Stimulated activated CD4-positive, alpha-beta T cell treated with anti-CD3 and anti-CD28 coated beads, TNF-alpha, amount 100 ng/mL, for 4 hours (primary cell): Measurements from ENCODE around the gene UVRAG.
"Not testable (repeated sequence)": the region's sequence is repeated elsewhere in the genome, so short reads cannot be mapped to it uniquely, and the experiment has no call there.

ENCODE experiments used
- DNase-seq, 3 experiments: peaks; one replicate each; pipeline ENCODE4 v3.0.0-alpha.2; 2020; ENCODE audit warnings: low read depth in 3 of 3

Gene UVRAG

DNA sequence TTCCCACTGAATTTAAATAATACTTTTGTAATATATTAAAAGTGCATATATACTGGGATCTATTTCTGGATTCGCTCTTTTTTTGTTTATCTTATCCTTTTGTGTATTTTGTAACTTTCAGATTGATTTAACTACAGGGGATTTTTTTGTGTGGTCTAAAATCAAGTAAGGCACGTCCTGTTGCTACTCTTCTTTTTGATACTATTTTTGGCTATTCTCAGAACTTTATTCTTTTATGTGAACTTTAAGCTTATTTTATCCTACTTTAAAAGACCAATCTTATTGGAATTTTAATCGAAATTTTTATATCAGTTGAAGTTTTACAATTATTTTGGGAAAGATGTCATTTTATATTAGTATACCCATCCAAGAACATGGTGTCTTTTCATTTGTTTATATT, 106.8 kb downstream of the UVRAG start:
- DNase-seq, result no peak

- DNase-seq, result no peak
These were observed 110.2 kb downstream of the UVRAG start for GRCh38 chr11:75924966-75925784.

- no peak for DNase-seq
These were observed 110.8 kb downstream of the UVRAG start for GRCh38 chr11:75925785-75926164.

DNA sequence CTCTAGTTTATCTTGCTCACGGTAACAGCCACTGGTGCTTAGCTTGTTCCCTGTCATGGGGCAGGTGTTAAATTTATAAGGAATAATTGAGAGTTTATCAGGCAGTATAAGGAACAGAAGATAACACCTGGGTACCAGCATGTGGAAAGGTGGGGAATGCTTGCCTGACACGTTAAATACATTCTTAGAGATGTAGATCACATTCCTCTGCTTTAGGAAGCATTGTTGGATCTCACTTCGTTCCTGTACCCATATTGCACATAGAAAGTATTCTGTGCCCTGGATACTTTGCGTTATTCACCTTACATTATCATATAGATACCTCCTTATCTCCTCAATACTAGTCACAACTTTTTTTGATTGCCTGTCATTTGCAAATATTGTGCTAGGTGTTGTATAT, 114.7 kb downstream of the UVRAG start:
- DNase-seq, result no peak

- DNase-seq, result no peak
These were observed 115.5 kb downstream of the UVRAG start for GRCh38 chr11:75930534-75930933.

DNA sequence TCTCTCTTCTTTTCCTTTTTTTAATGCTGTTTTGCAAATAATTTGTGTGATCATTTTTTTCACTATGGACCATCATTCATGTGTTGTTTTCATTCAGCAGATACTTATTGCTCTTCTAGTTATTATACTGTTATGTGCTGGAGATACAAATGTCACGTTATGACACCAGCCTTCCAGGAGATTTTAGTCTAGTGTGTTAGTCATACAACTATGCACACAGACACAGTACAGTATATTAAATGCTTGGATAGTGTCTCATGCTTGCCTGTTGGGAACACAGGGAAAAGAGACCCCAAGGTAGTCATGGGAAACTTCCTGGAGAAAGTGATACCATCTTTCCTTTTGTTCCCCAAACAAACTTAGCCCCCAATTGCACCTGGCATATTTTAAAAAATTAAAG, 116.1 kb downstream of the UVRAG start:
- DNase-seq, result no peak

- not testable (repeated sequence) for DNase-seq
These were observed 118.7 kb downstream of the UVRAG start for GRCh38 chr11:75933736-75934135.

- DNase-seq, result no peak
These were observed 119.8 kb downstream of the UVRAG start for GRCh38 chr11:75934851-75935250.

DNA sequence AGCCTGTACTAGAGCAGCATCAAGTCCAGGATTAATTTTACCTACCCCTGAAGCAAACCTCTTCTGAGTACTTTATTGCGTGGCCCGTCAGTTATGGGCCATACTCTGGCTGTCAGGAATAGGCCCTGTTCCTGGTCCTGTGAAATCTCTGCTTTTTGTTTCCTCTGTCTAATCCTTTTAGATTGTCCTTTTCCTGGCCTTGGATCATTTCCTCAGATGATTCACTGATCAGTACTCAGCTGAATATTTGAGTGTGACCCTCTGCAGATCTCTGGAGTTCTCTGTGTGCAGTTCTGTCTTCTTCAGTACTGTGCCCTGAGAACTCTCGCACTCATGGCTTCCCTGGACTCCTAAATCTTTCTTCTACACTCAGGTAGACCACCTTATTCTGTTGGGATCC, 123.5 kb downstream of the UVRAG start:
- no peak for DNase-seq

DNA sequence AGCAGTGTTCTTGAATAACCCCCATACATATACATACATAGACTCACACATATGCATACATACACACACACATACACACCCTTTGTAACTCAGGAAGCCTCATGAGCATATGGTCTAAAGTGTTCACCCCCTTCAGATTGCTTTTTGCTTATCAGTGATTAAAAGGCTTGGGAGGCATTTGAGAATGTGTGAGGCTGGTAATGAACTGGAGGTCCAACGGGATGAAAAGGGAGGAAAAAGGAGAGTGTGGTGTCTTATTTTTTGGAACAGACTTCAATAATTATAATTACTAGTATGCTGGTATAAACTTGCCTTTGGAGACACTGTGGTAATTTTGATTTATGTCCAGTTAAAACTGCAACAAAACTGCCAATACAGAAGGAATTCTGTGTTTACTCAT, 124.5 kb downstream of the UVRAG start:
- DNase-seq, result no peak

DNA sequence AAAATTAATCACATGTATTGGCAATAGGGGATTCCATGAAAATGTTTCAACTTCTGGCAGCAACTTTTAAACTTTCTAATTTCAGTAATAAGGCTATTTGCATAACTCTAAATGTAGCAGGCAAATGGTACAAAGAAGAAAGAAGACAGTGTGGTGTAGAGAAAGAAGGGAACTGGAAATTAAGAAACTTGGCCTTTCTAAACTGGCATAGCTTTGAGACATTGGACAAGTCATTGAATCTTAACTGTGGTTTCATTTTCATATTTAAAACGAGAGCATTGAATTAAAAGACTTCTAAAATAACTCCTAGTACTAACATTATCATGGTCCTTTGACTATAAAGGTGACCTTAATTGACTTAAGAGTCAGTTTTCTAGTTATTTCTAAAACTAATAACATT, 125.0 kb downstream of the UVRAG start:
- DNase-seq, result no peak

- no peak for DNase-seq
These were observed 125.9 kb downstream of the UVRAG start for GRCh38 chr11:75940911-75941310.

GRCh38 chr11:75944515-75944914, 129.5 kb downstream of the UVRAG start:
- no peak for DNase-seq

- DNase-seq, result no peak
These were observed 130.4 kb downstream of the UVRAG start for GRCh38 chr11:75945446-75945845.

- DNase-seq, result no peak
These were observed 130.9 kb downstream of the UVRAG start for GRCh38 chr11:75945947-75946346.

GRCh38 chr11:75946531-75947530, 131.8 kb downstream of the UVRAG start:
- no peak for DNase-seq

DNA sequence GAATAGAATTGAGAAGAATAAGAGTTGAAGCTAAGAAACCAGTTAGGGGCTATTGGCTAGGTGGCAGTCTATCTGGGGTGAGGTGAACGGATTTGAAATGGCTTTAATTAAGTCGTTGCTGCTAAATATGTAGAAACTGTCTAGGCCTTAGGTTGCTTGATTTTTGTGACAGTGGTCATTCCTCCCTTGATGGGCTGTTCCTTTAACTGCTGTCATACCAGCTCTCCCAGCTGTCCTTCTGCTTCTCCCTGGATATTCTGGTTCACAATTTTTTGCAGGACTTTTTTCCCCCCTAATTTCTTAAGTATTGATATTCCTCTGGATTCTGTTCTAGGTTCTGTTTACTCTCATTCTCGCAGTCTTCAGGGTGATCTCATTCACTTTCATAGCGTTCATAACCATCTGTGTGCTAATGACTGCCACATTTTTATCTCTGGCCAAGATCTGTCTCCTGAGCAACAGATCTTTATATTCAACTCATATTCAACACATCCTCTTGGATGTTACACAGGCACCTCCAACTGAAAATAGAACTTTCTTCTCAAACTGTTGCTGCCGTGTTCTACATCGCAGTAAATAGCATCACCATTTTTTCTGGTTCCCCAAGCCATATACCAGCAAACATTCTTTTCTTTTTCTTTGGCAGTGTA, 134.1 kb downstream of the UVRAG start:
- DNase-seq, result no peak

DNA sequence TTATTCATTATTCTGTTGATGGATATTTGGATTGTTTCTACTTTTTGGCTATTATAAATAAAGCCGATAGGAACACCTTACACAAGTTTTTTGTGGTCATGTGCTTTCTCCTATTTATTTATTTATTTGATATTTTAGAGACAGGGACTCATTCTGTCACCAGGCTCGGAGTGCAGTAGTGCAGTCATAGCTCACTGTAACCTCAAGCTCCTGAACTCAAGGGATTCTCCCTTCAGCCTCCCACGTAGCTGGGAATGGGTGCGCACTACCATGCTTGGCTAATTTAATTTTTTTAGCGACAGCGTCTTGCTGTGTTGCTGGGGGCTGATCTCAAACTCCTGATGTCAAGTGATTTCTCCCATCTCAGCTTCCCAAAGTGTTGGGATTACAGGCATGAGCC, 135.1 kb downstream of the UVRAG start:
- no peak for DNase-seq

GRCh38 chr11:75954039-75954438, 139.0 kb downstream of the UVRAG start:
- no peak for DNase-seq

GRCh38 chr11:75955443-75955842, 140.4 kb downstream of the UVRAG start:
- DNase-seq, result no peak

- DNase-seq, result no peak
These were observed 144.5 kb downstream of the UVRAG start for GRCh38 chr11:75959540-75959939.

- DNase-seq, result no peak
These were observed 149.1 kb downstream of the UVRAG start for GRCh38 chr11:75964071-75964470.
